H9 (cell line): ENCODE data around the gene MRPL21. TPM values are rescaled to one million over a fixed set of nuclear protein-coding genes. Genes with fewer than 3 reads are reported as not detected.

Source experiments
- DNase-seq: peaks from one replicate; pipeline ENCODE4 v3.0.0-alpha.2; 2017
- H2AFZ ChIP-seq: one replicate; pipeline ENCODE4 v1.6.1; 2013; ENCODE audit warnings: mild to moderate bottlenecking, low read length, control low read depth, moderate library complexity
- H2AK5ac ChIP-seq: 2 replicates; pipeline ENCODE4 v1.6.1; 2013; ENCODE audit warnings: low read length, control low read depth, mixed read lengths; ENCODE audit not compliant: insufficient read length
- H2BK120ac ChIP-seq: one replicate; pipeline ENCODE4 v1.6.1; 2013; ENCODE audit warnings: low read depth, mild to moderate bottlenecking, low read length, control low read depth, inconsistent platforms; ENCODE audit not compliant: poor library complexity, severe bottlenecking
- H2BK12ac ChIP-seq: 2 replicates; pipeline ENCODE4 v1.6.1; 2013; ENCODE audit warnings: low read length, control low read depth, mixed read lengths, low read depth; ENCODE audit not compliant: insufficient read length
- H2BK15ac ChIP-seq: 2 replicates; pipeline ENCODE4 v1.6.1; 2013; ENCODE audit warnings: low read depth, low read length, control low read depth
- H2BK20ac ChIP-seq: one replicate; pipeline ENCODE4 v1.6.1; 2013; ENCODE audit warnings: low read depth, mild to moderate bottlenecking, low read length, control low read depth, inconsistent platforms; ENCODE audit not compliant: poor library complexity, severe bottlenecking
- H2BK5ac ChIP-seq: 2 replicates; pipeline ENCODE4 v1.6.1; 2013; ENCODE audit warnings: low read length, control low read depth, mixed read lengths; ENCODE audit not compliant: insufficient read length
- H3K14ac ChIP-seq: 2 replicates; pipeline ENCODE4 v1.6.1; 2013; ENCODE audit warnings: low read length, control low read depth; ENCODE audit not compliant: insufficient read depth
- H3K18ac ChIP-seq: 2 replicates; pipeline ENCODE4 v1.6.1; 2013; ENCODE audit warnings: low read depth, mild to moderate bottlenecking, mixed read lengths, low read length, control low read depth; ENCODE audit not compliant: insufficient read length
- H3K23ac ChIP-seq: 2 replicates; pipeline ENCODE4 v1.6.1; 2013; ENCODE audit warnings: low read length, control low read depth, mixed read lengths, low read depth; ENCODE audit not compliant: insufficient read length
- H3K23me2 ChIP-seq: 2 replicates; pipeline ENCODE4 v1.6.1; 2013; ENCODE audit warnings: low read depth, mild to moderate bottlenecking, mixed read lengths, low read length, control low read depth; ENCODE audit not compliant: insufficient read length, poor library complexity, severe bottlenecking
- H3K27ac ChIP-seq: 2 replicates; pipeline ENCODE4 v1.5.1; 2013; ENCODE audit warnings: low read length, control low read depth, mixed read lengths, low read depth; ENCODE audit not compliant: insufficient read length
- H3K27me3 ChIP-seq: 2 replicates; pipeline ENCODE4 v1.6.1; 2013; ENCODE audit warnings: low read length, control low read depth, inconsistent platforms; ENCODE audit not compliant: insufficient read depth
- H3K4ac ChIP-seq: 2 replicates; pipeline ENCODE4 v1.6.1; 2013; ENCODE audit warnings: low read depth, mild to moderate bottlenecking, control low read depth, inconsistent platforms, low read length, moderate library complexity
- H3K4me1 ChIP-seq: 2 replicates; pipeline ENCODE4 v1.6.1; 2013; ENCODE audit warnings: low read length, control low read depth, inconsistent platforms; ENCODE audit not compliant: insufficient read depth
- H3K4me2 ChIP-seq: 2 replicates; pipeline ENCODE4 v1.6.1; 2013; ENCODE audit warnings: low read length, control low read depth, mixed read lengths; ENCODE audit not compliant: insufficient read length, insufficient read depth
- H3K56ac ChIP-seq: 2 replicates; pipeline ENCODE4 v1.6.1; 2013; ENCODE audit warnings: low read depth, mild to moderate bottlenecking, mixed read lengths, low read length, control low read depth; ENCODE audit not compliant: insufficient read length
- H3K79me1 ChIP-seq: 2 replicates; pipeline ENCODE4 v1.6.1; 2013; ENCODE audit warnings: low read depth, mild to moderate bottlenecking, moderate library complexity, low read length, control low read depth, inconsistent platforms; ENCODE audit not compliant: insufficient read depth, poor library complexity, severe bottlenecking
- H3K79me2 ChIP-seq: 2 replicates; pipeline ENCODE4 v1.6.1; 2013; ENCODE audit warnings: low read length, control low read depth, inconsistent platforms; ENCODE audit not compliant: insufficient read depth
- H3K9ac ChIP-seq: 2 replicates; pipeline ENCODE4 v1.6.1; 2013; ENCODE audit warnings: low read length, control low read depth, mixed read lengths; ENCODE audit not compliant: insufficient read length; ENCODE audit errors: extremely low read depth
- H3K9me3 ChIP-seq: one replicate; pipeline ENCODE4 v1.6.1; 2013; ENCODE audit warnings: low read depth, low read length, inconsistent platforms; ENCODE audit not compliant: control insufficient read depth
- H3T11ph ChIP-seq: one replicate; pipeline ENCODE4 v1.6.1; 2013; ENCODE audit warnings: mild to moderate bottlenecking, low read length, control low read depth, inconsistent platforms
- H4K20me1 ChIP-seq: one replicate; pipeline ENCODE4 v1.6.1; 2013; ENCODE audit not compliant: control insufficient read depth, insufficient read length, insufficient read depth
- H4K5ac ChIP-seq: 2 replicates; pipeline ENCODE4 v1.6.1; 2013; ENCODE audit warnings: low read depth, mild to moderate bottlenecking, mixed read lengths, low read length, control low read depth; ENCODE audit not compliant: insufficient read length
- H4K8ac ChIP-seq: replicated peaks from 2 replicates; pipeline ENCODE4 v1.6.1; 2013; ENCODE audit warnings: low read length, control low read depth, mixed read lengths, low read depth; ENCODE audit not compliant: insufficient read length
- H4K91ac ChIP-seq: 2 replicates; pipeline ENCODE4 v1.6.1; 2013; ENCODE audit warnings: low read depth, mild to moderate bottlenecking, moderate library complexity, mixed read lengths, low read length, control low read depth; ENCODE audit not compliant: insufficient read length
- H3K27ac Mint-ChIP-seq, 3 experiments: 2 replicates in 2 of 3; 3 replicates in 1 of 3; pipeline ENCODE4 v1.8.0; 2020 to 2021; ENCODE audit warnings: mixed read lengths in 3 of 3, mild to moderate bottlenecking in 1 of 3, moderate library complexity in 1 of 3
- H3K27me3 Mint-ChIP-seq: 2 replicates; pipeline ENCODE4 v1.8.0; 2021; ENCODE audit warnings: low read depth, mild to moderate bottlenecking, moderate library complexity, mixed read lengths
- H3K36me3 Mint-ChIP-seq, 3 experiments: 2 replicates in 2 of 3; 3 replicates in 1 of 3; pipeline ENCODE4 v1.8.0; 2020 to 2021; ENCODE audit warnings: low read depth in 3 of 3, mixed read lengths in 3 of 3; ENCODE audit not compliant: insufficient read depth in 1 of 3
- H3K4me1 Mint-ChIP-seq, 2 experiments: 2 replicates each; pipeline ENCODE4 v1.8.0; 2020; ENCODE audit warnings: mixed read lengths in 2 of 2
- H3K4me3 Mint-ChIP-seq, 2 experiments: 2 replicates in 1 of 2; 3 replicates in 1 of 2; pipeline ENCODE4 v1.8.0; 2020 to 2021; ENCODE audit warnings: mild to moderate bottlenecking in 2 of 2, mixed read lengths in 2 of 2, moderate library complexity in 1 of 2
- H3K9me3 Mint-ChIP-seq, 2 experiments: 2 replicates in 1 of 2; 3 replicates in 1 of 2; pipeline ENCODE4 v1.8.0; 2020; ENCODE audit warnings: mild to moderate bottlenecking in 2 of 2, mixed read lengths in 2 of 2, moderate library complexity in 1 of 2
- WGBS: extraction: QIAGEN DNeasy Blood & Tissue Kit; methylation state at CpG from one replicate; pipeline ENCODE4 v1.1.7; 2013; ENCODE audit warnings: missing lambda C conversion rate, low lambda C conversion rate, mixed read lengths; ENCODE audit not compliant: insufficient read length; ENCODE audit errors: extremely low coverage; 5-methylcytosine and 5-hydroxymethylcytosine counted together
- total RNA-seq: library from RNA; stranded (reverse); gene quantifications from 2 replicates; pipeline ENCODE4 v1.2.1, GENCODE V29; 2021
- TF ChIP-seq, protein P1 (sequence below): fragments of 200-600 bp; sonication (generic); conservative IDR thresholded peaks from 3 replicates; pipeline ENCODE4 v1.8.0; 2021; ENCODE audit warnings: antibody characterized with exemption, mild to moderate bottlenecking

MRPL21 gene
- total RNA-seq, 1 experiment from 2014 or later = 91.5 TPM

DNA sequence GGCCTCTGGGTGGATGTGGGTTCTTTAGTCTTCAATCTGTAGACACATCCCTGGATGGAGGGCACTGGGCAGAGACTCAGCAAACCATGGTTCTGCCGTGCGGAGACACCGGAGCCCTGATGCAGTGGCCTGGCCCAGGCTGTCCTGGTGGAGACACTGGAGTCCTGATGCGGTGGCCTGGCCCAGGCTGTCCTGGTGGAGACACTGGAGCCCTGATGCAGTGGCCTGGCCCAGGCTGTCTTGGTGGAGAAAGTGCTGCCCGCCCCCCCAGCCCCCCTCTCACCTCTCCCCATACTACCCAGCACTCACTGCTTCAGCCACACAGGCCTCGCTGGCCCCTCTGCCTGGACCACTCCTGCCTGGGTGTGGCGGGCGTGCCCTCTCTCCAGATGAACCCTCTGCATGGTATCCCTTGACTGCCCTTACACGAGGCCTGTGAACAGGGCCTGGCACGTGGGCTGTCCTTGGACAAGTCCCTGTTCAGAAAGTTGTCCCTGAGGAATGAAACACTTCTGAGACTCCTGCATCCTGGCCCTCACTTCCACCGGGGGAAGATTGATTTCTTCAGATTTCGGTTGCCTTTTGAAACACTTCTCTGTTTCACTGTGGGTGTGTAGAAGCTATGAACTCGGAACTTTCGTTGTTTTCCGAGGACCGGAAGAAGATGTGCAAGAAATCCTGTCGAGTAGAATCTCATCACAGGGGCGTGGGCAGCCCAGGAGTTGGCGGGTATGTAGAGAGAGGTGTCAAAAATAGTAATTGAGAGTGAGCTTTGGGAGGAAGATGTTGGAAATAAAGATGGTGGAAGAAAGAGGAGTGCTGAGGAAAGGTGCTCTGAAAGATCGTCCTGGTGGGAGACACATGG, 26.3 kb upstream of the MRPL21 start:
- H3K36me3 Mint-ChIP-seq = peaks cover 34 to 59% (median 50%) of the 10 kb centered on the region in 3 experiments
- H4K5ac ChIP-seq = no peak overlapping the region
- no peak overlapping the region for H2BK120ac ChIP-seq
- H2BK15ac ChIP-seq = no peak overlapping the region
- H3K9ac ChIP-seq = no peak overlapping the region
- no peaks in the 10 kb centered on the region for H3K79me1 ChIP-seq
- H3K4me2 ChIP-seq = no peak overlapping the region
- H2AK5ac ChIP-seq = no peak overlapping the region
- no peak overlapping the region for H3K23ac ChIP-seq
- no peak overlapping the region for H3T11ph ChIP-seq
- no peaks in the 10 kb centered on the region for H3K27me3 ChIP-seq
- H3K18ac ChIP-seq = no peak overlapping the region
- H3K79me2 ChIP-seq = no peaks in the 10 kb centered on the region
- DNase-seq = no peak
- no peaks in the 10 kb centered on the region for H4K20me1 ChIP-seq
- TF ChIP-seq, protein P1, sequence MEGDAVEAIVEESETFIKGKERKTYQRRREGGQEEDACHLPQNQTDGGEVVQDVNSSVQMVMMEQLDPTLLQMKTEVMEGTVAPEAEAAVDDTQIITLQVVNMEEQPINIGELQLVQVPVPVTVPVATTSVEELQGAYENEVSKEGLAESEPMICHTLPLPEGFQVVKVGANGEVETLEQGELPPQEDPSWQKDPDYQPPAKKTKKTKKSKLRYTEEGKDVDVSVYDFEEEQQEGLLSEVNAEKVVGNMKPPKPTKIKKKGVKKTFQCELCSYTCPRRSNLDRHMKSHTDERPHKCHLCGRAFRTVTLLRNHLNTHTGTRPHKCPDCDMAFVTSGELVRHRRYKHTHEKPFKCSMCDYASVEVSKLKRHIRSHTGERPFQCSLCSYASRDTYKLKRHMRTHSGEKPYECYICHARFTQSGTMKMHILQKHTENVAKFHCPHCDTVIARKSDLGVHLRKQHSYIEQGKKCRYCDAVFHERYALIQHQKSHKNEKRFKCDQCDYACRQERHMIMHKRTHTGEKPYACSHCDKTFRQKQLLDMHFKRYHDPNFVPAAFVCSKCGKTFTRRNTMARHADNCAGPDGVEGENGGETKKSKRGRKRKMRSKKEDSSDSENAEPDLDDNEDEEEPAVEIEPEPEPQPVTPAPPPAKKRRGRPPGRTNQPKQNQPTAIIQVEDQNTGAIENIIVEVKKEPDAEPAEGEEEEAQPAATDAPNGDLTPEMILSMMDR = no peak
- no CpG with 5 or more reads among the region's 20 CpGs for WGBS
- no peak overlapping the region for H4K91ac ChIP-seq
- no peaks in the 10 kb centered on the region for H3K4me1 Mint-ChIP-seq
- H3K9me3 ChIP-seq = peaks cover 5% of the 10 kb centered on the region
- no peak overlapping the region for H3K14ac ChIP-seq
- H2BK5ac ChIP-seq = no peak overlapping the region
- H3K4me3 Mint-ChIP-seq = no peak overlapping the region; a peak in 1 of 5 replicates
- H2BK12ac ChIP-seq = no peak overlapping the region
- H3K23me2 ChIP-seq = no peaks in the 10 kb centered on the region
- peak overlapping the region in 1 of 3 experiments; percentile 8; a peak in 1 of 7 replicates for H3K27ac Mint-ChIP-seq
- H4K8ac ChIP-seq = no peak overlapping the region
- H3K27me3 Mint-ChIP-seq = no peaks in the 10 kb centered on the region
- no peak overlapping the region for H3K27ac ChIP-seq
- no peaks in the 10 kb centered on the region for H3K4me1 ChIP-seq
- H3K56ac ChIP-seq = no peak overlapping the region
- H3K4ac ChIP-seq = no peak overlapping the region
- H2AFZ ChIP-seq = no peak overlapping the region
- H2BK20ac ChIP-seq = no peak overlapping the region
- H3K9me3 Mint-ChIP-seq = peaks cover 12 to 14% of the 10 kb centered on the region in 2 experiments
